ENCODE measurements around the gene SERPINH1. TPM values are rescaled to one million over a fixed set of nuclear protein-coding genes. Genes with fewer than 3 reads are reported as not detected.

The SERPINH1 gene
- total RNA-seq, 1 donor from 2014 or later = 234 TPM

DNA sequence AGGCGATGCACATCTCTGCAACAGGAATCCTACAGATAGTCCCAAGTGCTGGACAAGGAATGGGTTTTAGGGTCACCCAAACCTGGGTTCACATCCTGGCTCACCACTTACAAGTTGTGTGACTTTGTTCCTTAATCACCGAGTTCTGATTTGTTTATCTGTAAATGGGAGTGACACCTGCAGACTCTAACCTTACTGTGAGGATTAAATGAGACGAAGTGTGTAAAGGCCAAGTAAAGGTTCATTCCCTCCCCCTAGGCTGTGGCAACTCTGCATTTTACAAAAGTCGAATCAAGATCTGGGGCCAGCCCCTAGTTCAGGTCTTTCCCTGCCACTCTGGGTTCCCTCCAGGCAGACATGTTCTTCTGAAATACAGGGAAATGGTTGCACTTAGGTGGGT lies 34.9 kb downstream of the SERPINH1 start:
- Mint-ChIP-seq H3K4me1 (ENCODE audit: low read depth) (peaks cover 20% of the 10 kb centered on the region), H3K27me3 (peaks cover 15% of the 10 kb centered on the region), H3K4me3 (ENCODE audit: low read depth) (no peak overlapping the region), H3K36me3 (ENCODE audit: insufficient read depth) (no peaks in the 10 kb centered on the region), H3K9me3 (ENCODE audit: low read depth) (no peaks in the 10 kb centered on the region), H3K27ac (no peak overlapping the region)
- TF ChIP-seq, protein P1, sequence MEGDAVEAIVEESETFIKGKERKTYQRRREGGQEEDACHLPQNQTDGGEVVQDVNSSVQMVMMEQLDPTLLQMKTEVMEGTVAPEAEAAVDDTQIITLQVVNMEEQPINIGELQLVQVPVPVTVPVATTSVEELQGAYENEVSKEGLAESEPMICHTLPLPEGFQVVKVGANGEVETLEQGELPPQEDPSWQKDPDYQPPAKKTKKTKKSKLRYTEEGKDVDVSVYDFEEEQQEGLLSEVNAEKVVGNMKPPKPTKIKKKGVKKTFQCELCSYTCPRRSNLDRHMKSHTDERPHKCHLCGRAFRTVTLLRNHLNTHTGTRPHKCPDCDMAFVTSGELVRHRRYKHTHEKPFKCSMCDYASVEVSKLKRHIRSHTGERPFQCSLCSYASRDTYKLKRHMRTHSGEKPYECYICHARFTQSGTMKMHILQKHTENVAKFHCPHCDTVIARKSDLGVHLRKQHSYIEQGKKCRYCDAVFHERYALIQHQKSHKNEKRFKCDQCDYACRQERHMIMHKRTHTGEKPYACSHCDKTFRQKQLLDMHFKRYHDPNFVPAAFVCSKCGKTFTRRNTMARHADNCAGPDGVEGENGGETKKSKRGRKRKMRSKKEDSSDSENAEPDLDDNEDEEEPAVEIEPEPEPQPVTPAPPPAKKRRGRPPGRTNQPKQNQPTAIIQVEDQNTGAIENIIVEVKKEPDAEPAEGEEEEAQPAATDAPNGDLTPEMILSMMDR (IDR thresholded peaks at IDR 0.05; ENCODE audit: unreplicated experiment) = no peak
- DNase-seq (ENCODE audit: low spot score, unreplicated experiment) = no peak

DNA sequence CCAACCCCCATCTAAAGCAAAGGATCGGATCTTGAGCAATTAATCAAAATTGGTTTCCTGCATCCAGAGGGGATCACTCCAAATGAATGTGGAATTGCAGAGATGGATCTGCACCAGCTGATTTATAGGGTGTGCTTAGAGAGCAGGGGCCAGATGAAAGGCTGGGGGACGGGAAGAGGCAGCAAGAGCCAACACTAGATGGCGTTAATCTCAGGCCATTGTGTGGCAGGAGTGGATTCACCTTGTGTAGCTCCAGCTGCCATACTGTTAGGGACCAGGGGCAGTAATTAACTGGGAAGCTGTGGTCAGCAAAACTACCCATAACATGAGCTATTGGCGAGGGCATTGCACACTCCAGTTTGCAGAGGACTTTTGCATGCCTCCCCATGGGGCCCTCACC lies 35.6 kb downstream of the SERPINH1 start:
- no peak overlapping the region for H3K4me3 Mint-ChIP-seq (ENCODE audit: low read depth)
- H3K4me1 Mint-ChIP-seq (ENCODE audit: low read depth) = peaks cover 16% of the 10 kb centered on the region
- H3K9me3 Mint-ChIP-seq (ENCODE audit: low read depth) = no peaks in the 10 kb centered on the region
- DNase-seq (ENCODE audit: low spot score, unreplicated experiment) = no peak
- no peak overlapping the region for H3K27ac Mint-ChIP-seq
- TF ChIP-seq, protein P1 (IDR thresholded peaks at IDR 0.05; ENCODE audit: unreplicated experiment) = peak; percentile 63
- H3K27me3 Mint-ChIP-seq = peaks cover 13% of the 10 kb centered on the region
- no peaks in the 10 kb centered on the region for H3K36me3 Mint-ChIP-seq (ENCODE audit: insufficient read depth)

DNA sequence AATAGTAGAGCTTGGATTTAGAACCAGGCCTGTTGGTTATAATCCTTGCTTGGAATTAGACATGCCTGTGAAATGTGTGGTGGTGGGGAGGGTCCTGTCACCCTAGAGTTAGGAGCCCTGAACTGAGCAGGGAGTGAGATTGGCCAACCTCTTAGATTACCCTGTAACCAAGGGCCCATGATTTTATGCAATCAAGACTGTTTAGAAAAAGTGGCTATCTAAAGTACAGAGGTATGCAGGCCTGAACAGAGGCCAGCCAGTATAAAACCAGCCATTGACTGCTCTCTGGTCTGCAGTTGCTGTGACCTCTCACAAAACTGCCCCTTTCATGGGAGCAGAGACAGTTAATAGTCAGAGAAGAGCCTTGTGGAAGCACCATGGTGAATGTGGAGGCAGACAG lies 36.2 kb downstream of the SERPINH1 start:
- no peak for DNase-seq (ENCODE audit: low spot score, unreplicated experiment)
- peaks cover 15% of the 10 kb centered on the region for H3K27me3 Mint-ChIP-seq
- H3K27ac Mint-ChIP-seq = no peak overlapping the region
- H3K4me1 Mint-ChIP-seq (ENCODE audit: low read depth) = peaks cover 11% of the 10 kb centered on the region
- no peaks in the 10 kb centered on the region for H3K36me3 Mint-ChIP-seq (ENCODE audit: insufficient read depth)
- TF ChIP-seq, protein P1 (IDR thresholded peaks at IDR 0.05; ENCODE audit: unreplicated experiment) = no peak
- no peaks in the 10 kb centered on the region for H3K9me3 Mint-ChIP-seq (ENCODE audit: low read depth)
- no peak overlapping the region for H3K4me3 Mint-ChIP-seq (ENCODE audit: low read depth)

DNA sequence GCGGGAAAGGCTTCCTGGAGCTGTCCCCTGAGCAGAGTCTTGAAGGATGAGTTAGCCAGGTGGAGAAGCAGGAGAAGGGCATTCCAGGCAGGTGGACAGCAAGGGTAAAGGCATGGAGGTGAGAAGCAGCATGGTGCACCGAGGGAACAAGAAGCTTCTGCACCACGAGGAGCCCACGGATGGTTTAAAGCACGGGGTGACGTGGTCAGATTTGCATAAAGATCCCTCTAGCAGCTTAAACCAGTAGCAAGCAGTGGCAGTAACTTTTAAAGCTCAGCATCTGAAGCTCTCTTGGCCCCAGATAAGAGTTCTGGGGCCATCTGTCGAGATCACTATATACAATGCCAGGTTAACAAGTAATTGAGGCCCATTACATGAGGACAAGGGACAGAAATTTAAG lies 36.8 kb downstream of the SERPINH1 start:
- Mint-ChIP-seq H3K9me3 (ENCODE audit: low read depth) (no peaks in the 10 kb centered on the region), H3K36me3 (ENCODE audit: insufficient read depth) (no peaks in the 10 kb centered on the region), H3K27me3 (peaks cover 15% of the 10 kb centered on the region), H3K27ac (no peak overlapping the region), H3K4me3 (ENCODE audit: low read depth) (no peak overlapping the region), H3K4me1 (ENCODE audit: low read depth) (peaks cover 10% of the 10 kb centered on the region)
- no peak for DNase-seq (ENCODE audit: low spot score, unreplicated experiment)
- TF ChIP-seq, protein P1 (IDR thresholded peaks at IDR 0.05; ENCODE audit: unreplicated experiment) = no peak

DNA sequence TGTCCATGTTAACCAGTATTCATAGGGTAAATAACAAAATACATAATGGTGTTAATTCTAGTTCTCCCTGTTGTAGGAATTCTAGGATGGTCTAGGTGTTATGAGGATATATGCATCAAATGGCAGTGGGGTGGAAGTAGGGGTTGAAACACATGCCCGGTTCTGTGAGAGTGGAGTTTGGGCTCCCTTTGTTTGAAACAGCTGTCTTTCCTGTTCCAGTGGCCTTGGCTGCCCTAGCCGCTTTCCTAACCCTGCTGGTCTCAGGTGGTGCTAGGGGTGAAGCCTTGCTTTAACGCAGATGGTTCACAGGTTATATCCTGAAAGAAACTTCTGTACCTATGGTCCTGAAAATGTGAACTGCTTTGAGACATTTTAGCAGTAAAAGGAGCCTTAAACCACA lies 38.3 kb downstream of the SERPINH1 start:
- H3K9me3 Mint-ChIP-seq (ENCODE audit: low read depth) = no peaks in the 10 kb centered on the region
- no peak for DNase-seq (ENCODE audit: low spot score, unreplicated experiment)
- no peak overlapping the region for H3K4me3 Mint-ChIP-seq (ENCODE audit: low read depth)
- H3K4me1 Mint-ChIP-seq (ENCODE audit: low read depth) = peaks cover 7% of the 10 kb centered on the region
- peaks cover 25% of the 10 kb centered on the region for H3K27me3 Mint-ChIP-seq
- no peak overlapping the region for H3K27ac Mint-ChIP-seq
- H3K36me3 Mint-ChIP-seq (ENCODE audit: insufficient read depth) = no peaks in the 10 kb centered on the region
- TF ChIP-seq, protein P1 (IDR thresholded peaks at IDR 0.05; ENCODE audit: unreplicated experiment) = no peak

Data from progenitor cell of endocrine pancreas (in vitro differentiated cells).